G401 (cell line): Measurements from ENCODE around the gene GPR156. TPM values are rescaled to one million over a fixed set of nuclear protein-coding genes. Genes with fewer than 3 reads are reported as not detected.
"Not testable (repeated sequence)": the region's sequence is repeated elsewhere in the genome, so short reads cannot be mapped to it uniquely, and the experiment has no call there.

ENCODE experiments used
- DNase-seq: peaks from one replicate; pipeline ENCODE4 v3.0.0-alpha.2; 2015; ENCODE audit warnings: low spot score
- in situ Hi-C: cut with HindIII; loops from 2 replicates; pipeline ENCODE4 v1.10.0; 2016; ENCODE audit warnings: low sequenced_read_pairs, mixed read lengths
- total RNA-seq: library from RNA; depleted of rRNA; stranded (reverse); fragments of >200 nt; shearing (Covaris generic); gene quantifications from 2 replicates; pipeline ENCODE4 v1.2.3, GENCODE V29; 2014

GPR156 gene
- total RNA-seq, 1 experiment from 2014 or later, result not detected

DNA sequence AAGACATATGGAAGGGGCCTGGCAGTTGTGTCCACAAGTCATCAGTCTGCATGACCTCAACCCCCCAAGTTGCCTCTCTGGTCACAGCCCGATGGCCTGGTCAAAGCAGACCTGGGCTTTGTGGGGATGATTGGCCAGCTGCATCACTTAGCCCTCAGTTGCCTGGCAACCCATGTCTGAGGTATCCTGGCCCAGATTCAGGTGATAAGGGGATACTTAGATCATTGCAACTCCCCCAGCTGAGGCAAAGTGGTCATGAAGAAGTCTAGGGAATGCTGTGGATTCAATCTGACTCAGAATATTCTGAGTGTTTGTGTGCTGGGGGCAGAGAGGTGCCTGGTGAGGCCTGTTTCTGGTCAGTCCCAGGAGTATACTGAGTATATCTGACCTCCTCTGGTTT lies 5.0 kb downstream of the GPR156 start:
- in situ Hi-C loops, result no loop called here
- no peak for DNase-seq

DNA sequence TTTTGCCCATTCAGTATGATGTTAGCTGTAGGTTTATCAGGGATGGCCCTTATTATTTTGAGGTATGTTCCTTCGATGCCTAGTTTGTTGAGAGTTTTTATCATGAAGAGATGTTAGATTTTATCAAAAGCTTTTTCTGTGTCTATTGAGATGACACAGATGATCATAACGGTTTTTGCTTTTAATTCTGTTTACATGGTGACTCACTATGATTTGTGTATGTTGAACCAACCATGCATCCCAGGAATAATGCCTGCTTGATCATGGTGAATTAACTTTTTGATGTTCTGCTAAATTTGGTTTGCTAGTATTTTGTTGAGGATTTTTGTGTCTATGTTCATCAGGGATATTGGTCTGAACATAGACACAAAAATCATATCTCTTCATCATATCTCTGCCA lies 8.3 kb downstream of the GPR156 start:
- in situ Hi-C loops, result no loop called here
- DNase-seq, result no peak

DNA sequence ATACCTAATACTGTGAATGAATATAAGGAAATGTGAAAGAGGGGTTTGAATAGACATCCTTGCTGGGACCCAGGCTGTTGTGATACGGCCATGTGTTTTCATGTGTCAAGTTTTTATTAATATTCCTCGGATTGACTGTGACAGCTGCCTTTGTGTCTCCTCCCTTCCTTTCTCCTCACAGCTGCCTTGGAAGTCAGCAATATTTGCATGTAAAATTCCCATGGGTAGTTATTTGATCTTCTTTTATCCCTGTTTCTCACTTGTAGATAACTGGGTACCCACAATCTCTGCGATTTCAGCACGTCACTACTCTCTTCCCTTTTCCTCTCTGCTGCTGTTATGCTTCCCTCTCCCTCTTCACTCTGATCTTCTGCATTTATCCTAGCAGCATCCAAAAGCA lies 9.4 kb downstream of the GPR156 start:
- DNase-seq, result no peak
- in situ Hi-C loops, result no loop called here

DNA sequence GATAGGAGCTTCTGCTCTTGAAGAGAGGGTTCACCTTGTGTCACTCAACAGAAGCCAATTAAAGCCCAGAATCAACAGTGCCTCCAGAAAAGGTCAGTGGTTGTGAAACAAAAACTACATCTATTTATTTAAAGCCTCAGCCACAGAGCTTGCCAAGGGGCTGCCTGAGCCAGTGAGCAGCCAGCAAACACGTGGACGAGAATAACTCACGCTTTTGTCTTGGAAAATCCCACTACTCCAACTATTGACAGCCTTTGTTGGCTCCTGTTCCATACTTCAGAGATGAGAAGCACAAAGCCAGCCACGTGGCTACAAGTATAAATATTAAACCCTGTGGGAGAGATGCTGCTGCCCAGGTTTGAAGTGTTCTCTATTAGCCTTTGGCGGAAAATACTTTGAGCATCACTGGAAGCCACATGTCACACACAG lies 10.3 kb downstream of the GPR156 start:
- in situ Hi-C loops, result loop anchor here (25.0 kb wide), 1 partner anchor 113 kb away; no protein-coding TSS in a partner anchor
- DNase-seq, result no peak

GRCh38 chr3:120272286-120272685 lies 12.7 kb downstream of the GPR156 start:
- in situ Hi-C loops, result loop anchor here (25.0 kb wide), 1 partner anchor 115 kb away; no protein-coding TSS in a partner anchor

DNA sequence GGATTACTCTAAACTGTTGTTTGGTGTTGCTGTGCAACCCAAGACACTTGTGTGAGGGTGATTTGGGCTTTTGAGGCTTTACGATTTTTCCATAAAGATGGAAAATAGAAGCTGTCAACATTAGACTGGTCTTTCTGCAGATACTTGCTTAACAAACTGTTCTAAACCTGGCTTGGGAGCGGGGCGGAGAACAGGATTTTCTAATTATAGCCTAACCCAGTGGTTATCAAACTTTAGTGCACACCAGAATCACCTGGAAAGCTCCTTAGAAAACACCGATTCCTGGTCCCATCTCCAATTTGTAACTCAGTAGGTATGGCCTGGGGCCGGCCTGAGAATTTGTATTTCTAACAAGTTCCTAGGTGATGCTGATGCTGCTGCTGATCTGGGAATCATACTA lies 19.0 kb downstream of the GPR156 start:
- in situ Hi-C loops, result loop anchor here (25.0 kb wide), 1 partner anchor 121 kb away; no protein-coding TSS in a partner anchor
- DNase-seq, result no peak

More at GRCh38 chr3:120272286-120272685, 12.7 kb downstream of the GPR156 start:
- no peak for DNase-seq

- in situ Hi-C loops, result loop anchor here (25.0 kb wide), 1 partner anchor 122 kb away; no protein-coding TSS in a partner anchor
- DNase-seq, result no peak
Observed at GRCh38 chr3:120264963-120265362, 20.1 kb downstream of the GPR156 start.

DNA sequence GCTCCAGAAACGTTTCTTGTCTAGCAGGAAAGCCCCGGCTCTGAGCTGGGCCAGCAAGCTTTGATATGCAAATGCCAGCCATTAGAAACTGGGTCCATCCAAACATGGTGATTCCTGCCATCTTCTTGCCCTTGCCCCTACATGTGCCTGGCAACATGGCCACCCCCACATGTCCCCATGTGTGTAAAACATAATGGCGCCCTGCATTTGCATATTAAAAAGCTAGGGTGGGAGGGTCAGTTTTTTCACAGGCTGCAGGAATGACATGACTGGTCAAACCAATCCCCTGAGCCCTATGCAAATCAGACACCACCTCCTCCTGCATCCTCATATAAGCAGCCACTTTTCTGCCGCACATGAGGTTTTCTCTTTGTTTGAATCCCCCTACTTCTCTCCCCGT lies 21.2 kb downstream of the GPR156 start:
- in situ Hi-C loops, result loop anchor here (25.0 kb wide), 1 partner anchor 124 kb away; no protein-coding TSS in a partner anchor
- DNase-seq, result no peak

- DNase-seq, result no peak
- in situ Hi-C loops, result loop anchor here (25.0 kb wide), 1 partner anchor 129 kb away; no protein-coding TSS in a partner anchor
Observed at GRCh38 chr3:120258009-120258408, 27.0 kb downstream of the GPR156 start.

DNA sequence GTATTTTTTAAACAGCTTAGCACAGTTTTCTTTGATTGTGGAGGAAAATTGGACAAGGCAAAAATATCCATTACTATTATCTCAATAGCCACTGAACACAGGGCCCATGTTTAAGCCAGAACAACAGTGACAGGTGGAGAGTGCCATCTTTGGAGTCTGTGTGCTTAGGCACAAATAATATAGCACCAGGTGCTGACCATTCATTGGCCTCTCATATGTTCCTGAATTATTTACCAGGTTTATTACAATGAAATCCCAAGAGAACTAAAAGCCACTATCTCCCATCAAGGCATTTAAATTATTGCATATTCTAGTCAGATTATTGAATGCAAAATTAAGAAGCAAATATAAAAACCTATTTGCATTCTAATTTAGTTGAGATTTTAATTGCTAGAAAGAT lies 39.6 kb downstream of the GPR156 start:
- no peak for DNase-seq
- in situ Hi-C loops, result no loop called here

DNA sequence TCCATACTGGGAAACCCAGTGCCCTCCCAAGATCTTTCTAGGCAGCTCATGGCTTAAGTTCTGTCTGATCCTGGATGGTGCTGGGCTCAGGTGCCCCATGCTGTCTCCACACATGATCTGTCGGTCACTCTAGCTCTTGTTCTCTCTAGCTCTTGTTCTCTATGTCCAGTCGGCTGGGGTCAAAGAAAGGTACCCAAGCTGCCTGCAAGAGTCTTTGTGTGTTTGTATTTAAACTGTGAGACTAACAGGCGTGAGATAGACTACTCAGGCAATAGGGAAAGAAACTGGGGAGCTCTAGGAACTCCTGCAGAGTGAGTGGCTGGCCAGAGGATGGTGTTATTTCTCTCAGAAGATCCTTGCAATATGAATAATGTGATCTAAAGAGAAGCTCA lies 40.2 kb downstream of the GPR156 start:
- in situ Hi-C loops, result no loop called here
- peak; percentile 6 for DNase-seq

GRCh38 chr3:120239644-120240043 lies 45.4 kb downstream of the GPR156 start:
- DNase-seq, result no peak
- in situ Hi-C loops, result no loop called here

GRCh38 chr3:120227710-120228347 lies 57.2 kb downstream of the GPR156 start:
- DNase-seq, result no peak
- in situ Hi-C loops, result no loop called here

DNA sequence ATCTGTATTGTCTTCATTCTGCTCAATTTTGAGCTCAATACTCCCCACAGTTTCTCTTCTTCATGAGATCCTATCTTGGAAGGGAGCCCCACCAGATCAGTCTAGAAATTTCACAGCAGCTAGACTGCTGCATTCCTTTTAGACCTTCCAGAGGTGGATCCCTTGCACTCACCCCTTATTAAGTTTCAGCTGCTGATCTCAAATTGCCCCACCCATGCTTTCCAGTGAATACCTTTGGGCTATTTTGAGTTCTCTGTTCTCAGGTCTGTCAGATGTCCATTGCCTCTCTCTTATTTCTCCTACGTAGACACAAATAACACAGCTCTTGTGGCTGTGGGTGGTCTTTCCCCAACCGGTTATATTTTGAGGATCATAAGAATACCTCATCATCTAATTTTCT lies 60.8 kb downstream of the GPR156 start:
- DNase-seq, result no peak

DNA sequence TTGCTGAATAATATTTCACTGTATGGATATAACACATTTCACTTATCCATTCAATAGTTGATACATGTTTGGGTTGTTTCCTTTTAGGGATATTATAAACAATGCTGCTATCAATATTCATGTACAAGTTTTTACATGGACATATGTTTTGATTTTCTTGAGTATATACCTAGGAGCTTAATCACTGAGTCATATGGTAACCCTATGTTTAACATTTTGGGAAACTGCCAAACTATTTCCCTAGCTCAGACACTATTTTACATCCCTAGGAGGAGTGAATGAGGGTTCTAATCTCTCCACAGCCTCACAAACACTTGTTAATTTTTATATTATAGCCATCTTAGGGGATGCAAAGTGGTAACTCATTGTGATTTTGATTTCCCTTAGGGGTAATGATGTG lies 66.0 kb downstream of the GPR156 start:
- in situ Hi-C loops, result no loop called here
- no peak for DNase-seq

More for the DNA sequence above, 60.8 kb downstream of the GPR156 start:
- in situ Hi-C loops, result no loop called here

DNA sequence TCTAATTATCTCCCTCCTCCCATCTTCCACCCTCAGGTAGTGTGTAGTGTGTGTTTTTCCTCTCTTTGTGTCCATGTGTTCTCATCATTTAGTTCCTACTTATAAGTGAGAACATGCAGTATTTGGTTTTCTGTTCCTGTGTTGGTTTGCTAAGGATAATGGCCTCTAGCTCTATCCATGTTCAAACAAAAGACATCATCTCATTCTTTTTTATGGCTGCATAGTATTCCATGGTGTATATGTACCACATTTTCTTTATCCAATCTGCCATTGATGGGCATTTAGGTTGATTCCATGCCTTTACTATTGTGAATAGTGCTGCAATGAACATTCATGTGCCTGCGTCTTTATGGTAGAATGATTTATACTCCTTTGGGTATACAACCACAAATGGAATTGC lies 68.4 kb downstream of the GPR156 start:
- DNase-seq, in situ Hi-C loops: not testable (repeated sequence)

- no peak for DNase-seq
- in situ Hi-C loops, result no loop called here
Observed at GRCh38 chr3:120214176-120214575, 70.8 kb downstream of the GPR156 start.

DNA sequence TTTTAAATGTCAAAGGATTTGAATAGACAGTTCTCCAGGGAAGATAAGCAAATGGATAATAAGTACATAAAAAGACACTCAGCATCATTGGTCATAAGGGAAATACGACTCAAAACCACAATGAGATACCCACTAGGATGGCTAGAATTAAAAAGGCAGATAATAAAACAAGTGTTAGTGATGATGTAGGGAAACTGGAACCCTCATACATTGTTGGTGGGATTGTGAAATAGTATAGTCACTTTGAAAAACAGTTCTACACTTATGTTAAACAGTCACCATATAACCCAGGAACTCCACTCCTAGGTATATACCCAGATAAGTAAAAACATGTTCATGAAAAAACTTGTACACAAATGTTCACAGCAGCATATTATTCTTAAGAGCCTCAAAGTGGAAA lies 72.5 kb downstream of the GPR156 start:
- no peak for DNase-seq
- in situ Hi-C loops, result no loop called here

- in situ Hi-C loops, result no loop called here
- DNase-seq, result no peak
Observed at GRCh38 chr3:120209425-120209824, 75.6 kb downstream of the GPR156 start.

- no peak for DNase-seq
- in situ Hi-C loops, result no loop called here
Observed at GRCh38 chr3:120204338-120204737, 80.7 kb downstream of the GPR156 start.

- in situ Hi-C loops, result no loop called here
- no peak for DNase-seq
Observed at GRCh38 chr3:120203621-120204020, 81.4 kb downstream of the GPR156 start.
